Measurements from ENCODE around the gene RAET1L. TPM values are rescaled to one million over a fixed set of nuclear protein-coding genes. Genes with fewer than 3 reads are reported as not detected.
"Not testable (repeated sequence)": the region's sequence is repeated elsewhere in the genome, so short reads cannot be mapped to it uniquely, and the experiment has no call there.

RAET1L gene
- total and polyA plus RNA-seq, 8 donors, result 1.1 to 5.0 TPM; not detected in 6

DNA sequence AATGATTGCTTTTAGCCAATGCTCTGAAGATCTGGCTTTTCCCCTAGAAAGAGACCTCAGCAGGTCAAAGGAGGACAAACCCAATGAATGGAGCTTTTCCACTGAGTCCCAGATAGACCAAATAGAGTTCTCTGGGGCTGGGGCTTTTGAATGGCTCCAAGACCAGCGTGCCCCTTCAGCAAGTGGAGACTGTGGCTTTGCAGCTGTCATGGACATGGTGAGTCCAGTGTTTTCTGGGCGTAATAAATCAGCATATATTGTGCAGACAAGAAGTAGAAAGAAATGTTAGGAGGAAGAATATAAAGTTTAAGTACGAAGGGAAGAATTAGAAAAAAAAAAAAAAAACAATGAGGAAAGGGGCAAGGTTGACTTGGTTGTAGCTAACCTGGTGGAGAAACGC lies 33.5 kb downstream of the RAET1L start:
- Histone ChIP-seq H3K27ac (no peak overlapping the region), H3K27me3 (peaks cover 15 to 100% (median 82%) of the 10 kb centered on the region in 3 donors), H3K4me3 (no peak overlapping the region), H3K9me3 (peaks cover 12 to 26% (median 19%) of the 10 kb centered on the region in 4 donors), H3K4me1 (peaks cover 18 to 24% (median 22%) of the 10 kb centered on the region in 4 donors), H3K36me3 (no peaks in the 10 kb centered on the region)
- no peak for DNase-seq
- intact Hi-C loops (cut with DNase I; ENCODE audit: low total_unique reads), result no loop called here
- WGBS, 5 donors, result 24 to 48% (median 44%) methylated on average over 4 of the region's 4 CpGs
- TF ChIP-seq EP300 (IDR thresholded peaks at IDR 0.05) (no peak), POLR2A (IDR thresholded peaks at IDR 0.05) (no peak), POLR2AphosphoS5 (IDR thresholded peaks at IDR 0.05) (no peak)
- TF ChIP-seq, protein P1, sequence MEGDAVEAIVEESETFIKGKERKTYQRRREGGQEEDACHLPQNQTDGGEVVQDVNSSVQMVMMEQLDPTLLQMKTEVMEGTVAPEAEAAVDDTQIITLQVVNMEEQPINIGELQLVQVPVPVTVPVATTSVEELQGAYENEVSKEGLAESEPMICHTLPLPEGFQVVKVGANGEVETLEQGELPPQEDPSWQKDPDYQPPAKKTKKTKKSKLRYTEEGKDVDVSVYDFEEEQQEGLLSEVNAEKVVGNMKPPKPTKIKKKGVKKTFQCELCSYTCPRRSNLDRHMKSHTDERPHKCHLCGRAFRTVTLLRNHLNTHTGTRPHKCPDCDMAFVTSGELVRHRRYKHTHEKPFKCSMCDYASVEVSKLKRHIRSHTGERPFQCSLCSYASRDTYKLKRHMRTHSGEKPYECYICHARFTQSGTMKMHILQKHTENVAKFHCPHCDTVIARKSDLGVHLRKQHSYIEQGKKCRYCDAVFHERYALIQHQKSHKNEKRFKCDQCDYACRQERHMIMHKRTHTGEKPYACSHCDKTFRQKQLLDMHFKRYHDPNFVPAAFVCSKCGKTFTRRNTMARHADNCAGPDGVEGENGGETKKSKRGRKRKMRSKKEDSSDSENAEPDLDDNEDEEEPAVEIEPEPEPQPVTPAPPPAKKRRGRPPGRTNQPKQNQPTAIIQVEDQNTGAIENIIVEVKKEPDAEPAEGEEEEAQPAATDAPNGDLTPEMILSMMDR (IDR thresholded peaks at IDR 0.05), result no peak

DNA sequence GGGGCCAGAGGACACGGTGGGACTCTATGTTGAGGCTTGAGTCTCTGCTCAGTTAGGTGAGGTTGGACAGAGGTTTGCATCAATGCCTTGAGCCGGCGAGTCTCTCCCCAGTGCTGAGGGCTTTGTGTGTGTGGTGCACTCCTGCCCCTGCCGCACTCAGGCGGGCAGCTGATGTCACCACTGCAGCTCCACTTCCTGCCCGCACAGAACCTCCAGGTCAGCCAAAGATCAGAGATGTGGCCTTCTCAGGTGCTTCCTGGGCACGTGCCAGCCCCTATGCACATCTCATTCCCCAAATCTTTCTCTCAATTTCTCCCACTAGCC lies 33.9 kb downstream of the RAET1L start:
- Histone ChIP-seq H3K4me3 (peak overlapping the region in 1 of 4 donors; percentile 51), H3K4me1 (peaks cover 18 to 24% (median 22%) of the 10 kb centered on the region in 4 donors), H3K27me3 (peaks cover 15 to 100% (median 85%) of the 10 kb centered on the region in 3 donors), H3K9me3 (peaks cover 12 to 26% (median 19%) of the 10 kb centered on the region in 4 donors)
- DNase-seq; H3K27ac ChIP-seq; intact Hi-C loops (cut with DNase I; ENCODE audit: low total_unique reads); H3K36me3 ChIP-seq: not testable (repeated sequence)
- WGBS, 5 donors, result 0 to 3% (median 1%) methylated on average over 7 of the region's 7 CpGs

DNA sequence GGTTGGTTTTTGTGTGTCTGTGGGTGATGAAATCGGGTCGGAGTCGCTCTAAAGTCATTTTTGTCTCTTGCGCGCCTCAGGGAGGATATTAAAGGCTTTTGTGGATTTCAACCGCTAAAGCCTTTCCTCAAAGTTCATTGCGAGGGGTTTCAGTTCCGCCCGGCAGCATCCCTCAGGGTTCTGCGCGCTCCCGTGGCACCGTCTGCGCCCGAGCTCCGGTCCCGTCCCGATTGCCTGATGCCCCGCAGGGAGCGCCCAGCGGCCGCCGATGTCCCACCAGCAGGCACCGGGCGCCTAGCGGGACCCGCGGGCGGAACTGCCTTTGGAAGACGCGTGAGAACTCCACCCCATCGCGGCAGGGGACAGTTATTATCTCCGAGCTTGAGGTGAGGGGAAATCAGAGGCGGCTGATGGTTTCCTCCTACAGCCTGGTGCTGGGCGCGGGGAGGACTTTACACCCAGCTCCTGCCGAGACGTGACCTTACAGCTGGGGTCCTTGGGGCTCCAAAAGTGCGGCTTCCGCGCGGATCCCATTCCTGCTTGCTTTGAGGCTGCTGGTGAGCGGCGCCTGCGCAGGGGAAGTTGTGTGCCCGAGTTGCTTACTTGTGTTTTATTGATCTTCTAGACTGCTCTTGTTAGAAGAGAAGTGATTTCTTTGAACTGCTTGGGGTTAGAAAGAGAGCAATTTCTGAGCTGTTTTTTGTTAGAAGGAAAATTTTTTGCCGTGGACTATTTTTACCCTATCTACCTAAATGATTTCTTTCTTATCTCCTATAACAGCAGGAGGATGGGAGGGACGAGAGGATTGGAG lies 34.5 kb downstream of the RAET1L start:
- no peak overlapping the region for H3K27ac ChIP-seq
- WGBS, 5 donors, result 1 to 4% (median 2%) methylated on average over 20 to 49 of the region's 49 CpGs
- peaks cover 18 to 24% (median 22%) of the 10 kb centered on the region in 4 donors for H3K4me1 ChIP-seq
- DNase-seq, result peak in 1 of 2 donors; percentile 35
- TF ChIP-seq, protein P1 (IDR thresholded peaks at IDR 0.05), result no peak
- TF ChIP-seq POLR2A (IDR thresholded peaks at IDR 0.05) (no peak), POLR2AphosphoS5 (IDR thresholded peaks at IDR 0.05) (no peak), EP300 (IDR thresholded peaks at IDR 0.05) (no peak)
- peak overlapping the region; percentile 20 to 51 (median 29) for H3K4me3 ChIP-seq
- peaks cover 15 to 100% (median 85%) of the 10 kb centered on the region in 3 donors for H3K27me3 ChIP-seq
- no peaks in the 10 kb centered on the region for H3K36me3 ChIP-seq
- intact Hi-C loops (cut with DNase I; ENCODE audit: low total_unique reads), result no loop called here
- peaks cover 12 to 26% (median 19%) of the 10 kb centered on the region in 4 donors for H3K9me3 ChIP-seq

DNA sequence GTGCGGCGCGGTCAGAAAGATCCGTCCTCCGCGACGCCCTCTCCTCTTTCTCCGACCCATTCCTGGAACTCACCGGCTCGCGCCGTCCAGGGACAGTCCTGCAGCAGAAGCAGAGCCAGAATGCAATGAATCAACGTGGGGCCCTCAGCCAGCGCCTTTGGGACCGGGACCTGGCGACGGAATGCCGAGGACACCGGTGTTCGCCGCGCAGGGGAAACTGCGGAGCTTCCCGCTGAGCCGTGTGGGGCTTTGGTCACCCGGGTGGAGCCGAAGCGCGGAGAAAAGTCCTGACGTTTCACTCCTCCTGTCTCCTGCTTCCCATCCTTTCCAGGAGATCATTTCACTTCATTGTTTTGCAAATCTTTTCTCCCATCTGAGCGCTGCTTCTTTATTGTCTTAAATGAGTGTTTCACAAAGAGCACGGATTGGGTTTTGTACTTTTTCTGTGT lies 35.1 kb downstream of the RAET1L start:
- peaks cover 15 to 100% (median 85%) of the 10 kb centered on the region in 3 donors for H3K27me3 ChIP-seq
- TF ChIP-seq, protein P1 (IDR thresholded peaks at IDR 0.05), result no peak
- TF ChIP-seq POLR2AphosphoS5 (IDR thresholded peaks at IDR 0.05), result no peak
- TF ChIP-seq EP300 (IDR thresholded peaks at IDR 0.05), result no peak
- no peak for TF ChIP-seq POLR2A (IDR thresholded peaks at IDR 0.05)
- H3K4me1 ChIP-seq, result peaks cover 18 to 24% (median 22%) of the 10 kb centered on the region in 4 donors
- no peak overlapping the region for H3K27ac ChIP-seq
- intact Hi-C loops (cut with DNase I; ENCODE audit: low total_unique reads), result no loop called here
- no peak for DNase-seq
- H3K9me3 ChIP-seq, result peaks cover 12 to 26% (median 19%) of the 10 kb centered on the region in 4 donors
- H3K36me3 ChIP-seq, result no peaks in the 10 kb centered on the region
- WGBS, 5 donors, result 2 to 4% (median 3%) methylated on average over 25 to 32 of the region's 32 CpGs
- H3K4me3 ChIP-seq, result peak overlapping the region; percentile 3 to 51 (median 26)
